ENCODE measurements around the gene PLA2G4B.

- TF ChIP-seq CTCF (IDR thresholded peaks at IDR 0.05), result no peak
- no peak for TF ChIP-seq EZH2 (IDR thresholded peaks at IDR 0.05; ENCODE audit: borderline replicate concordance, insufficient read depth, low read depth, low read length, poor library complexity, severe bottlenecking)
Observed at GRCh38 chr15:41798607-41799487, 39.8 kb upstream of the PLA2G4B start.
